Neural cell (in vitro differentiated cells): Measurements from ENCODE around the gene SSUH2. TPM values are rescaled to one million over a fixed set of nuclear protein-coding genes. Genes with fewer than 3 reads are reported as not detected.

Experiments
- H2AFZ ChIP-seq: fragments of 200-600, 300-800 bp; sonication (generic), shearing (Covaris generic); 2 replicates; pipeline ENCODE4 v1.6.0; 2014; ENCODE audit warnings: low read depth, mild to moderate bottlenecking, antibody characterized with exemption, low read length, moderate library complexity
- H3F3A ChIP-seq: fragments of 200-600 bp; shearing (Covaris generic); 2 replicates; pipeline ENCODE4 v1.6.1; 2016; ENCODE audit warnings: mild to moderate bottlenecking, moderate library complexity, mixed read lengths, antibody characterized with exemption, low read length; ENCODE audit not compliant: insufficient read depth, poor library complexity, severe bottlenecking
- H3K27ac ChIP-seq: fragments of 200-600, 300-800 bp; sonication (generic), shearing (Covaris generic); 2 replicates; pipeline ENCODE4 v1.5.1; 2014; ENCODE audit warnings: mild to moderate bottlenecking, low read length, moderate library complexity
- H3K27me3 ChIP-seq: fragments of 300-800, 200-600 bp; sonication (generic), shearing (Covaris generic); 2 replicates; pipeline ENCODE4 v1.6.0; 2014; ENCODE audit warnings: mild to moderate bottlenecking, low read depth, low read length, moderate library complexity; ENCODE audit not compliant: insufficient read depth
- H3K36me3 ChIP-seq: fragments of 300-800, 200-600 bp; sonication (generic), shearing (Covaris generic); 2 replicates; pipeline ENCODE4 v1.5.1; 2014; ENCODE audit warnings: mild to moderate bottlenecking, antibody characterized with exemption, low read length, moderate library complexity; ENCODE audit not compliant: insufficient read depth
- H3K4me2 ChIP-seq: fragments of 300-800, 200-600 bp; sonication (generic), shearing (Covaris generic); 2 replicates; pipeline ENCODE4 v1.6.0; 2014; ENCODE audit warnings: mild to moderate bottlenecking, low read length
- H3K4me3 ChIP-seq: fragments of 300-800, 200-600 bp; sonication (generic), shearing (Covaris generic); 2 replicates; pipeline ENCODE4 v1.5.1; 2014; ENCODE audit warnings: mild to moderate bottlenecking, low read length, moderate library complexity
- H3K79me2 ChIP-seq: fragments of 200-600 bp; shearing (Covaris generic); replicated peaks from 2 replicates; pipeline ENCODE4 v1.6.0; 2014; ENCODE audit warnings: mild to moderate bottlenecking, low read length, moderate library complexity; ENCODE audit not compliant: insufficient read depth
- H3K9ac ChIP-seq: fragments of 300-800, 200-600 bp; sonication (generic), shearing (Covaris generic); 2 replicates; pipeline ENCODE4 v1.6.1; 2016; ENCODE audit warnings: mild to moderate bottlenecking, low read length, mixed read lengths
- H3K9me2 ChIP-seq: fragments of 200-600 bp; shearing (Covaris generic); 2 replicates; pipeline ENCODE4 v1.6.1; 2016; ENCODE audit warnings: mild to moderate bottlenecking, low read length, mixed read lengths; ENCODE audit not compliant: insufficient read depth
- H3K9me3 ChIP-seq: fragments of 200-600, 300-800 bp; sonication (generic), shearing (Covaris generic); 2 replicates; pipeline ENCODE4 v1.6.1; 2016; ENCODE audit warnings: mild to moderate bottlenecking, mixed run types, low read length, moderate library complexity, mixed read lengths
- H4K20me1 ChIP-seq: fragments of 200-600 bp; shearing (Covaris generic); 2 replicates; pipeline ENCODE4 v1.6.1; 2016; ENCODE audit warnings: mild to moderate bottlenecking, mixed run types; ENCODE audit not compliant: insufficient read depth
- EP300 ChIP-seq: fragments of 450-650 bp; conservative IDR thresholded peaks from 2 replicates; pipeline ENCODE4 v1.6.1; 2014; ENCODE audit warnings: antibody characterized with exemption, mild to moderate bottlenecking, moderate library complexity; ENCODE audit not compliant: poor library complexity, severe bottlenecking
- EZH2 ChIP-seq: fragments of 200-600, 300-800 bp; shearing (Covaris generic), sonication (generic); IDR thresholded peaks from 2 replicates; pipeline ENCODE4 v1.6.1; 2014; ENCODE audit warnings: antibody characterized with exemption, low read length, borderline replicate concordance, mild to moderate bottlenecking; ENCODE audit not compliant: insufficient read depth, poor library complexity, severe bottlenecking
- MXI1 ChIP-seq: fragments of 450-650 bp; conservative IDR thresholded peaks from 2 replicates; pipeline ENCODE4 v1.6.1; 2014; ENCODE audit warnings: antibody characterized with exemption, mild to moderate bottlenecking; ENCODE audit not compliant: poor library complexity, severe bottlenecking
- POLR2AphosphoS5 ChIP-seq: IDR thresholded peaks from 2 replicates; pipeline ENCODE4 v1.6.1; 2012
- RAD21 ChIP-seq: fragments of 450-650 bp; conservative IDR thresholded peaks from 2 replicates; pipeline ENCODE4 v1.6.1; 2014; ENCODE audit warnings: antibody characterized with exemption, mild to moderate bottlenecking, moderate library complexity
- REST ChIP-seq: IDR thresholded peaks from 2 replicates; pipeline ENCODE4 v1.6.1; 2012; ENCODE audit warnings: borderline replicate concordance
- SMC3 ChIP-seq: fragments of 450-650 bp; conservative IDR thresholded peaks from 2 replicates; pipeline ENCODE4 v1.6.1; 2014; ENCODE audit warnings: antibody characterized with exemption, mild to moderate bottlenecking, moderate library complexity; ENCODE audit not compliant: poor library complexity
- TAF1 ChIP-seq: IDR thresholded peaks from 2 replicates; pipeline ENCODE4 v1.6.1; 2012; ENCODE audit warnings: low read depth
- polyA plus RNA-seq: library from polyadenylated mRNA; depleted of rRNA; stranded (reverse); fragments of >200 nt; gene quantifications from 2 replicates; pipeline ENCODE4 v1.2.3, GENCODE V29; 2014
- TF ChIP-seq, protein P1 (sequence below): fragments of 450-650 bp; IDR thresholded peaks from 2 replicates; pipeline ENCODE4 v1.5.1; 2014; ENCODE audit warnings: antibody characterized with exemption, mild to moderate bottlenecking, moderate library complexity; ENCODE audit not compliant: poor library complexity, severe bottlenecking

SSUH2 gene
- polyA plus RNA-seq, 1 donor from 2014 or later: 0.88 TPM

DNA sequence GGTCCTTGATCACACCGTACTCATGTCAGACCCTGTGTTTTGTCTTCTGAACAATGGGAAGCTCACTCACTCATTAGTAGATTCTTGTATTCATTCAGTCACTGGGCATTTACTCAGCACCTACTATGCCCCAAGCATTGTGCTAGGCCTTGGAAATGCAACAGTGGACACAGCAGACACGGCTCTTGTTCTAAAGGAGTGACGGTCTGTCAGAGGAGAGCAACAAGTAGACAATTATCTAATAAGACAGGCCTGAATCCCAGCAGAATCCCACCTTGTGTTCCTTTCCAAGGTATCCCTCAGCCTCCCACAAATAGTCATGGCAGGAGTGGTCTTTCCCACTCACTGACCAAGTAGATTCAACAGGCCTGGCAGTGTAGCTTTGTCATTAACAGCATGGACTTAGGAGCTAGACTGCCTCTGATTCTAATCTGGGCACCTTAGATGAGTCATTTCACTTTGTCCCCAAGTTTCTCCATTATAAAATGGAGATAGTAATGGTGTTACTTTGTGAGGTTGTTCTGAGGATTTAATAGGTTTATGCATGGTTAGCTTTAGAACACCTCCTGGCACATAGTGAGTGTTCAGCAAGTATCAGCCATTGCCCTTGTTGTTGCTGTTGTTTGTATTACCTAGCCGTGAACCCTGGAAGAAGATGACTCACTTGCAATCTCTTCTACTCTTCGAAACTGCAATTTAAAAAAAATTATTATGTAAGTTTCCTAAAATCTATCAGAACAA lies 69.1 kb downstream of the SSUH2 start:
- Histone ChIP-seq H3K27me3 (no peaks in the 10 kb centered on the region), H3F3A (no peaks in the 10 kb centered on the region), H3K9me3 (no peaks in the 10 kb centered on the region), H3K27ac (no peak overlapping the region), H3K9ac (no peak overlapping the region), H4K20me1 (no peaks in the 10 kb centered on the region), H3K79me2 (no peaks in the 10 kb centered on the region), H3K36me3 (no peaks in the 10 kb centered on the region), H3K9me2 (no peaks in the 10 kb centered on the region), H3K4me3 (no peak overlapping the region), H3K4me2 (no peak overlapping the region), H2AFZ (no peak overlapping the region)
- TF ChIP-seq, protein P1, sequence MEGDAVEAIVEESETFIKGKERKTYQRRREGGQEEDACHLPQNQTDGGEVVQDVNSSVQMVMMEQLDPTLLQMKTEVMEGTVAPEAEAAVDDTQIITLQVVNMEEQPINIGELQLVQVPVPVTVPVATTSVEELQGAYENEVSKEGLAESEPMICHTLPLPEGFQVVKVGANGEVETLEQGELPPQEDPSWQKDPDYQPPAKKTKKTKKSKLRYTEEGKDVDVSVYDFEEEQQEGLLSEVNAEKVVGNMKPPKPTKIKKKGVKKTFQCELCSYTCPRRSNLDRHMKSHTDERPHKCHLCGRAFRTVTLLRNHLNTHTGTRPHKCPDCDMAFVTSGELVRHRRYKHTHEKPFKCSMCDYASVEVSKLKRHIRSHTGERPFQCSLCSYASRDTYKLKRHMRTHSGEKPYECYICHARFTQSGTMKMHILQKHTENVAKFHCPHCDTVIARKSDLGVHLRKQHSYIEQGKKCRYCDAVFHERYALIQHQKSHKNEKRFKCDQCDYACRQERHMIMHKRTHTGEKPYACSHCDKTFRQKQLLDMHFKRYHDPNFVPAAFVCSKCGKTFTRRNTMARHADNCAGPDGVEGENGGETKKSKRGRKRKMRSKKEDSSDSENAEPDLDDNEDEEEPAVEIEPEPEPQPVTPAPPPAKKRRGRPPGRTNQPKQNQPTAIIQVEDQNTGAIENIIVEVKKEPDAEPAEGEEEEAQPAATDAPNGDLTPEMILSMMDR: no peak
- TF ChIP-seq EP300 (no peak), SMC3 (no peak), TAF1 (no peak), REST (no peak), EZH2 (no peak), RAD21 (no peak), MXI1 (no peak), POLR2AphosphoS5 (no peak)

GRCh38 chr3:8574670-8575322 lies 69.8 kb downstream of the SSUH2 start:
- H3K27ac ChIP-seq: no peak overlapping the region

More at GRCh38 chr3:8574670-8575322, 69.8 kb downstream of the SSUH2 start:
- TF ChIP-seq POLR2AphosphoS5: no peak
- TF ChIP-seq EZH2: no peak
- no peak for TF ChIP-seq MXI1
- no peak for TF ChIP-seq SMC3
- no peak for TF ChIP-seq EP300
- TF ChIP-seq RAD21: no peak
- TF ChIP-seq TAF1: no peak
- TF ChIP-seq, protein P1: no peak
- Histone ChIP-seq H3K9ac (no peak overlapping the region), H3K9me3 (no peaks in the 10 kb centered on the region), H3K4me2 (no peak overlapping the region), H3K9me2 (no peaks in the 10 kb centered on the region), H3F3A (no peaks in the 10 kb centered on the region), H3K4me3 (no peak overlapping the region), H3K36me3 (no peaks in the 10 kb centered on the region), H3K79me2 (no peaks in the 10 kb centered on the region), H4K20me1 (no peaks in the 10 kb centered on the region), H3K27me3 (no peaks in the 10 kb centered on the region), H2AFZ (no peak overlapping the region)
